ENCODE measurements around the gene SYNGR1.

The SYNGR1 gene

GRCh38 chr22:39431216-39431801, 81.5 kb downstream of the SYNGR1 start:
- no peak for DNase-seq (ENCODE audit: low read depth in 2 of 2)

GRCh38 chr22:39431821-39432251, 82.0 kb downstream of the SYNGR1 start:
- no peak for DNase-seq (ENCODE audit: low read depth in 2 of 2)

GRCh38 chr22:39432361-39432811, 82.6 kb downstream of the SYNGR1 start:
- DNase-seq (ENCODE audit: low read depth in 2 of 2), result no peak

GRCh38 chr22:39433476-39434242, 83.9 kb downstream of the SYNGR1 start:
- no peak for DNase-seq (ENCODE audit: low read depth in 2 of 2)

- no peak for DNase-seq (ENCODE audit: low read depth in 2 of 2)
Measured at GRCh38 chr22:39434243-39434653, 84.5 kb downstream of the SYNGR1 start.

GRCh38 chr22:39434721-39435120, 84.9 kb downstream of the SYNGR1 start:
- no peak for DNase-seq (ENCODE audit: low read depth in 2 of 2)
